GM19452 (cell line): ENCODE results near the gene BTBD2.

Source experiments
- ATAC-seq: cut with Tn5 transposase; IDR thresholded peaks from one replicate; pipeline ENCODE4 v1.9.1; 2021; ENCODE audit not compliant: unreplicated experiment

The BTBD2 gene

DNA sequence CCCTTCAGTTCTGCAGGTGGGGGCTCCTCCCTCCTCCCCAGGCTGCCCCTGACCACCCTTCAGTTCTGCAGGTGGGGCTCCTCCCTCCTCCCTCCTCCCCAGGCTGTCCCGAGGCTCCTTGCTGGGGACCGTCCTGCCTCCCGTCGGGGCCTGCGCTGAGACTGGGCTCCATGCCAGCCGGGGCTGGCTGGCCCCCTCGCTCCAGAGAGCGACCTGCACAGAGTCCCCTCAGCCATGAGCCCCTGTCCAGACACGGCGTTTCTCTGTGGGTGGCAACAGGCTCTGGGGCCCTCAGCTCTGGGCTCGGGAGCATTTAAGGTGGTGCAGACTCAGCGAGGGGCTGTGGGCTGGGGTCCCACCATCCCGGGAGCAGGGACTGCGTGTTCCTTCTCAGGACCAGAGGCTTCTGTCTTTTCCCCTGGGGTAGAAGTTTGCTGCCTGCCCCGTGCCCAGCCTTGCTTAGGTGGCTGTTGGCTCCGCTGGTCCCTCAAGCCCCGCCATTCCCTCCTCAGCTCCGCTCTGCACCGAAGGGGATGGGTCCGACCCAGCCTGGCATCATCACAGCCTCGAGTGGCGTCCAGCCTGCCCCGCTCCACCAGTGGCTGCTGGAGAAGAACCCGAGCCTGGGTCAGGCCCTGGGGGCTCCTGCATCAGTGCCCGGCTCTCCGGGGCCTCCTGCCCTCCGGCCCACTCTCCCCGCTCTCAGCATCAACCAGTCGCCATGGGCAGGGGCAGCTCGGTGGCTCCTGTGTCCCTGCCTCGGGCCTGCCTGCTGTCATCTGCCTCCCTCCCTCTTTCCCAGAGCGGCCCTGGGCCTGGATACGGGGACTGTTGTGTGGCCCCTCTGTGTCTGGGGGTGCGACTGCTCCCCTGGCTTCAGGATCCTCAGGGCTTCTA lies 47.0 kb downstream of the BTBD2 start:
- no peak for ATAC-seq

DNA sequence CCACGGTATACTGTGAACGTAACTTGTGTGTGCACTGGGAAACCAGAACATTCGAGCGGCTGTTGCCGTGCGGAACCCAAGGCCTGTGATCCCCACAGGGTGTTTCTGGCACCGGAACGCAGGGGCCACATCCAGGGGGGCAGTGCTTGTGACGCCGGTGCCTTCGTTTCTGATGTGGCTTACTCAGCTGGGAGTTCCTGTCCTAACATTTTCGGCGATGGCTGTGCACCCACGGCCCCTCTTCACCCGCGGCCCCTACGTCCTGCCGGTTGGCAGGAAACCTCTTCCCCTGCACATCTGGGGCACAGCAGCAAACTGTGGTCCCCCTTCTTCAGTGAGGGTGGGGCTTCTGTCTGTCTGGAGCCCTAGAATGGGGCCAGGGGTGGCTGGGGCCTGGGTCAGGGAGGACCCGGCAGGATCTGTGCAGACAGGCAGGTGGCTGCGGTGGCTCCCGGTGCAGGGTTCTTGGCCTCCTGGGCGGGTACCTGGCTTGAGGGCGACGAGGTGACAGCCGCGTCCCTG lies 48.4 kb downstream of the BTBD2 start:
- ATAC-seq: no peak

DNA sequence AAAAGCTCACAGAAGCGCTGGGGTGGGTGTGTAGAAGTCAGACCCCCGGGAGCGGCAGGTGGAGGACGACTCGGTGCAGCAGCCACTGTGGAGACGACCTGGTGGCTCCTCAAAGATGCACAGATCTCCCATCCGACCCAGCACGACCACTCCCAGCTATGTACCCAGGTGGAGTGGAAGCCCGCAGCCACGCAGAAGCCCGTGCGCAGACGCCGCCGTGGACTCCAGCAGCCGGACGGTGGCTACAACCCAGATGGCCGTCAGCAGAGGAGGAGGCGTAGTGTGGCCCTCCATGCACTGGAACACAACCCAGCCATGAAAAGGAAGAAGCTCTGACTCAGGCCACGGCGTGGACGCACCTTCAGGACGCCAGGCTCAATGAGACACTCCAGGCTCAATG lies 52.8 kb downstream of the BTBD2 start:
- ATAC-seq: no peak

DNA sequence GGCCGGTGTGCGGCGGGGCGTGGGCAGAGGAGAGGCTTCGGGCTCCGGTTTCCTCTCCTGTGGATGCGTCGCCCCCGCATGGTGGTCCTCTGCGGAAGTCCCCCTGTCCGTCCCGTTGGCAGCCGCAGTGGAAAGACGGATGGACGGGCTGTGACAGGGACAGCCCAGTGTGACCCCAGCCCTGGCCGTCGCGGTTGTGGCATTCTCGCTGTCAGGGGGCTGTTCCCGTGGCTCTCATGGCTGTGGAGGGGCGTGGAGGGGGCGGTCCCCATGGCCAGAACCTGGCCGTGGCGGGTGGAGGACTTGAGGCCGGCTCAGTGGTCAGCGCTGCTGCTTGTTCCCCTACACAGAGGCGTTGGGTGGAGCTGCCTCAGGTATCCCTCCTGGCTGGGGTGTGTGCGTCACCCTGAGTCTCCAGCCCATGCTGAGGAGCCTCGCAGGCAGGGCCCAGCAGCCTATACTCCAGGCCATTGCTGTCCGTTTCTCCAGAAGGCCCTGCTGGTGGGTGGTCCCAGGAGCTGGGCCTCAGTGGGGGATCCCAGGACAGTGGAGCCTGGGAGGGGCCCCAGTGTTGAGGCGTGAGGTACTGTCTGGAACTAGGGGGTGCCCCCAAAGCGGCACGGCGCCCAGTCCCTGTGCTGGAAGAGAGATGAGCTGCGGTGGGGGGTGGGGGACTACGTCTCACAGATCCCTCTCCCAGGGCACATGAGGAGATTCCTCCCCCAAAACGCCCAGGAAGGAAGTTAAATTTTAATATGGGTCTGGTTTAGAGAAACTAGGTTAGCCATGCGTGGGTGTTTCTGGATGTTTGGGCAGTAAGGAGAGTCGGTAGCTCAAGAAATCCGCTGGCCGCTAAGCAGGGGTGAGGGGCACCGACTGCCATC lies 54.3 kb downstream of the BTBD2 start:
- no peak for ATAC-seq

DNA sequence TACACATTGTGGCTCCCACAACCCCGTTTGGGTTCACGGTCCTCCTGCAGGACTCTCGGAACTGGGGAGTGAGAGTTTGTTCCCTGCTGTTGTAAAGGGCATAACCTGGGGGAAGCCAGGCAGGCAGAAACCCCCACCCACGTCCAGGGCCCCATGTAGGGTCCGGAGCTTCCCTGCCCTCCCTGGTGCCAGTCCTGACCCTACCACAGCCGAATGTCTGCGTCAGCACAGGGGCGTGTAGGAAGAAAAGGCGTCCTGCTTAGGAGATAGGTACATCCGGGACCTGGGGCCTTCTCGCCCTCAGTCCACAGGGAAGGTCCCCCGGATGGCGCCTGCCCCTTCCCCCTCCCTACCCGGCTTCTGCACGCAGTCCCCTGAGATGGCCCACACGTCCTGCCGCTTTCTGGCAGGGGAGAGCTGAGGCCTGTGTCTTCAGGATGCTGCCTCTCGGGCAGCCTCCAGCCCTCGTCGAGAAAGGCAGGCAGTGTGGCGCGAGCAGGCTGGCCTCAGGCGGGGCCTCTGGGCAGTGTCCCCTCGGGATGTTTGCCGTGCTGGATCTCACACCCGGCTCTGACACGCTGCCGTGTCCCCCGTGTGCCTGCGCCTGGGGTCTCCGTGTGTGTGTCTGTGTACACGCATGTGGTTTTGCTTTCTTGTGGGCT lies 55.5 kb downstream of the BTBD2 start:
- ATAC-seq: no peak

DNA sequence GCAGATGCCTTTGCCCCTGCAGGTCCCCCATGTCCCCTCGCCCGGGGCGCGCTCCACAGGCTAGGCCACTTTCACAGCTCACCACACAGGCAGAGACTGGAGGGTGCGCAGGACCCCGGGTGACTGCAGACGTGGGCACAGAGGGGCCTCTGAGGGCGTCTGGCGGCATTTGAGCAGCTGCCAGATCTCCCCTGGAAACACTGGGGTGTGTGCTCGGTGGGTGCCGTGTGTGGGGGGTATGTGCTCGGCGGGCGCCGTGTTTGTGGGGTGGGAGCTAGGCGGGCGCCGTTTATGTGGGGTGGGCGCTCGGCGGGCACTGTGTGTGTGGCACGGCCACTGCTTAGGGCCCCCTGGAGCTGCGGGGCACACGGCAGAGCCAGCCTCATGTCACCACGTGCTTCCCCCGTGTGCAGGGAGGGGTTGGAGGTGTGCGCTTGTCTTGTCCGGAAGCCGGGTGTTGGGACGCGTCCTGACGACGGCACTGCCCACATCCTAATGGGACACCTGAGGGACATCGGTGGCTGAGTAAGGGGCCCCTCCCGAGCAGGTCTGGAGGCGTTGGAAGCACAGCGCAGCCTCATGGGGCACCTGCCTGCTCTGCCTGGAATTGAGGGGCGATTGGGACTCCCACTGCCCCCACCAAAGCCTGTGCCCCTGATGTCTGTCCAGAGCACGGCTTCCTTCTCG lies 57.8 kb downstream of the BTBD2 start:
- ATAC-seq: no peak

DNA sequence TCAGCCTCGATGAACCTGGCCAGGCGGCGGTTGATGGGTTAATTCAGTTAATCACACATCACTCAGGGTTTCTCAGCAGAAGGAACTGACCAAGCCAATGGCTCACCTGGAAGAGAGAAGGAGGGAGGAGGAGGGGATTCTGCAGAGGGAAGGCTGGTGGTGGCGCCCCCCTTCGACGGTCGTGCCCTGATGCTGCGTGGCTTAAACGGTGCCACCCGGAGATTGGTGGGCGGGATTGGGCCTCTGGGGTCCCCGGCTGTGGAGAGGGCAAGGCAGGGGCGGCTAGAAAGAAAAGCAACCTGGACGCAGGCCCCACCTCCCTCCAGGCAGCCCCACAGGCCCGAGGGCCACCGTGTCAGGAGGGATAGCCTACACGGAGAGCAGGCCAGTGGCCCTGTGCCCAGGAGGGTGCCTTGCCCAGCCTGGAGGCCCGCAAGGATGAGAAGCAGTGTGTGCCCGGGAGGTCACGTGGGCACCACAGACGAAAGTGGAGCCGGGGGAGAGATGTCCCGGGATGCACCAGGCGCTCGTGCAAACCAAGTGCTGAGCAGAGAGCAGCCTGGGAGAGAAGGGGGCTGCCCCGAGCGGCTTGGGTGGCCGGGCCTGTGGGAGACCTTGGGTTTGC lies 58.5 kb downstream of the BTBD2 start:
- no peak for ATAC-seq

DNA sequence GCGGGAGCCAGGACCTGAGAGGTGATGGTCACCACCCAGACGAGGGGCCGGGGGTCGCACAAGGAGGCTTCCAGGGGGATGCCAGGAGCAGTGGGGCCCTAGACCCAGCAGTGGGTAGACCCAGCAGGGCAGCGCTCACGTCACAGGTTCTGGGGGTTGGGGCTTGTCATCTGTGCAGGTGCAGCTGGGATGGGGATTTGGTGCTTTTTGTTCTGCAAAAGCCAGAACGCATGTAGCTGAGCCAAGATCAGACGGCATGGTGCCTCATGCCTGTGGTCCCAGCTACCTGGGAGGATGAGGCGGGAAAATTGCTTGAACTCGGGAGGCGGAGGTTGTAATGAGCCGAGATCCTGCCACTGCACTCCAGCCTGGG lies 59.4 kb downstream of the BTBD2 start:
- no peak for ATAC-seq

DNA sequence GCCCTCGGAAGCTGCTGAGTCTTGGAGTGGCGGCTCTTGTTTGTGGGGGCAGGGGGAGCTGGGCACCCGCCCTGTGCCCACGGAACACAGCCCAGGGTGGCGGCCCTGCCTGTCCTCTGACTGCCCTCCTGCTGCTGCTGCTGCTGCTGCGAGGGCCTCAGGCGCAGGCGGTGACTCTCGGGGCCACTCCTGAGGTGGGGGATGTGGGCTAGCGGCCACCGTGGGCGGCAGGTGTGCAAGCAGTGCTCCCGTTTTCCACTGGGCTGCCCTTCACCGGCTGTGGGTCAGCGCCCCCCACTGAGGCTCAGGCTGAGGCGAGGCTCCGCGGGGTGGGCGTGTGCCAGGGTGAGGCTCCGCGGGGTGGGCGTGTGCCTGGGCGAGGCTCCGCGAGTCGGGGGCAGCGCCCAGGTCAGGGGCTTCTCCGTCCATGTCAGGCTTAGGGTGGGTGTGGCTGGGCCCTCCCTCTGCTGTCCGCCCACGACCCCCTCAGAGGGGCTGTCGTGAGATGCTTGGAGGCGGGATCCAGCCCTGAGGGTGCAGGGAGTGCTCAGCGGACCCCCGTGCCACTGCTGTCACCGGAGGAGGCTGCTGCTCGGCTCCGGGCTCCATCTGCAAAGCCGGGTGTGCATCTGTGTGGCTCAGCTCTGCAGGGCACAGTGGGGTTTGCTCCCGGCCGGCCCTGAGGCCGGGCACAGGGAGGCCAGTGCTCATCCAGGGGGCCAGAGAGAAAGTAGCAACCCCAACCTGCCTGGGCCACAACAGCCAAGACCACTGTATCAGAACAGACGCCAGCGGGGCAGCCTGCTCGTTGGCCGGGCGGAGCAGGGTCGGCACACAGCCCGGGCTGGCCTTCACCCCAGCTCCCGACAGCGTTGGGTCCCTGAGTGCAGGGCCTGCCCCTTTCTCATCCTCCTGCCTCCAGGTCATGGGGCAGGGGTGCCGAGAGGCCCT lies 60.1 kb downstream of the BTBD2 start:
- ATAC-seq: no peak

DNA sequence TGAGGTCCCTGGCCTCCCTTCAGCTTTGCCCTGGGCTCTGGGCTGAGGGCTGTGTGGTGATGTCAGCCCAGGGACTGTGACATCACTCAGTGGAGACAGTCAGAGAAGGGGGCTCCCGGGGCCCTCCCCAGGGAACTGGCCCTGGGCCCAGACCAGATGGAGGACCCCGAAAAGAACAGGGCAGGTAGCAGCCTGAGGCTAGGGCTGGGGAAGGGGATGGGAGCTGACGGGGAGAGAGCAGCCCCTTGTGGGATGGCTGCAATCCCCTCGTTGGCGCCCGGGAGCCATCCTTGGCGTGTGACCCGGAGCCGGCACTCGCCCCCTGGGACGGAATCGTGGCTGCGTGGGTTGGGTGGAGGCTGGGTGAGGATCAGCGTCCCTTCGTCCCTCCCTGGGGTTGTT lies 61.0 kb downstream of the BTBD2 start:
- ATAC-seq: no peak

DNA sequence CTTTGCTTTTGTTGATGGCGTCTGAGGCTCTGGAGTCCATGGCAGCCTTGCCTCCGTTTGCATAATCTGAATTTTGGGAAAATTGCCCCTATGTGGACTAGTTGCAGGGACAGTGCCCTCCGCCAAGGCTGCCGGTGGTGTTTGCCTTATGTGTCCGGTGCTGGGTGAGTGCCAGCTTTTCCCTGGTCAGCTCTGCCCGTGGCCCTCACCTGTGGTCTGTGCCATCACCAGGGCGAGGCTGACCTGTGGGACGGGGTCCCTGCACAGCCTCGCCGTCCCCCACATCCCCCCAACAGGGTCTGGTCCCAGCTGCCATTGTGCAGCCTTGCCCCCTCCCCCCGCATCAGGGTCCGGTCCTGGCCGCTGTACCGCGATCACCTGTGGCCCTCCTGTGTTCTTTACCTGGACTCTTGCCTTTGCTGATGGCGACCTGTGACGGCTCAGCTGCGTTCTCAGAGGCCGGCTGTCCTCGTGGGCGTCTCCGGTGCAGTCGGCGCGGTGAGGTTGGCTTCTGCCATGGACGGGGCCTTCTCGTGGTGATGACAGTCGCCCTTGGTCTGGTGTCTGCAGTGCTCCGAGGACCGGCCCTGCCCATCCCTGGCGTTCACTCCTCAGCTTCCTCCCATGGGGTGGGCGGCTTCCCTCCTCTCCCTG lies 61.9 kb downstream of the BTBD2 start:
- ATAC-seq: no peak

DNA sequence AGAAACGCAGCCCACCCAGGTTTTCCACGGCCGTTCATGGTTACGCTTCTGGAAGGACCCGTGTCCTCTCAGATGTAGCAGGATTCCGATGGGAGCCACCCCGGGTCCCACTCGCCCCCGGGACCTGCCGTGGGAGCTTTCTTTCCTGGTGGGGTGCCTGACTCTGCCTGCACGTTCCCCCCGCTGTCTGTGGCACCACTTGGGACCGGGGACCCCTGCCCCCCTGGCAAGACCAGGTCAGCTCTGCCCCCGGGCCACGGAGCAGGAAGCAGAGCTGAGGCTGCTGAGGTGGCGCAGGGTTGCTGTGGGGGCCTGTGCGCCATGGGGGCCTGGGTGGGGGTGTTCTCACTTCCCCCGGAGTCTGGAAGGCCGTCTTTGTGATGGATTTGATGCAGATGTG lies 62.5 kb downstream of the BTBD2 start:
- ATAC-seq: no peak

DNA sequence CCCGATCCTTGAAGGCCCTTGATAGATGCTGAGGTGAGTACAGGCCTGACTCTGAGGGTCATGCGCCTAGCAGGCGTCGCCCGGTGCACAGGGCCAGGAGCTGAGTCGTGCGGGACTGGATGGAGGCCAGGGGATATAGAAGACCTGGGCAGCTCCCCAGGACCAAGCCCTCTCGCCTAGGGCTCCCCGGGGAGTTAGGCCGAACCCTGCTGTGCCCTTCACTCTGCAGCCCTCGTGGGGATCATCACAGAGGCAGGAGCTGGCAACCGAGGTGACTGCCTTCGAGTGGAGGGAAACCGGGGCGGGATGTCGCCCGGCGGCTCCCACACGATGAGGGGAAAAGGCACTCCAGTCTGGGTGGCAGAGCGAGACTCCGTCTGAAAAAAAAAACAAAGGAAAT lies 62.9 kb downstream of the BTBD2 start:
- ATAC-seq: no peak

DNA sequence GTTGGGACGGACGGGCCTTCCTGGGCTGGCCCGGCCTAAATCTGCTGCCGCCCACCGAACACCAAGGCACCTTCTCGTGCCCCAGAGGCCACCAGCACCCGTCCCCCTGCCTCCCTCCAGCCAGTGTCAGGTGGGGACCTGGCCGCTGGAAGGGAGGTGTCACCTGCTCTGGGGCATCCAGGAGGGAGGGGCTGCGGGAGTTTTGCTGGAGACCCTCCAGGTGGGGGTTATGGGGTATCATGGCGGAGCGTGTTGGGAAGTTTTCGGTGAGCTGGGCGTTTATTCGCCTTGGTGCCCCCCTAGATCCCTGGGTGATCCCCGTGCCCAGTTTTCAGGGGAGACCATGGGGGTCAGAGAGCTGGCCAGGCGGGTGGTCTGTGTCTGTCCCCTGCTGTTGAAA lies 64.9 kb downstream of the BTBD2 start:
- ATAC-seq: no peak

DNA sequence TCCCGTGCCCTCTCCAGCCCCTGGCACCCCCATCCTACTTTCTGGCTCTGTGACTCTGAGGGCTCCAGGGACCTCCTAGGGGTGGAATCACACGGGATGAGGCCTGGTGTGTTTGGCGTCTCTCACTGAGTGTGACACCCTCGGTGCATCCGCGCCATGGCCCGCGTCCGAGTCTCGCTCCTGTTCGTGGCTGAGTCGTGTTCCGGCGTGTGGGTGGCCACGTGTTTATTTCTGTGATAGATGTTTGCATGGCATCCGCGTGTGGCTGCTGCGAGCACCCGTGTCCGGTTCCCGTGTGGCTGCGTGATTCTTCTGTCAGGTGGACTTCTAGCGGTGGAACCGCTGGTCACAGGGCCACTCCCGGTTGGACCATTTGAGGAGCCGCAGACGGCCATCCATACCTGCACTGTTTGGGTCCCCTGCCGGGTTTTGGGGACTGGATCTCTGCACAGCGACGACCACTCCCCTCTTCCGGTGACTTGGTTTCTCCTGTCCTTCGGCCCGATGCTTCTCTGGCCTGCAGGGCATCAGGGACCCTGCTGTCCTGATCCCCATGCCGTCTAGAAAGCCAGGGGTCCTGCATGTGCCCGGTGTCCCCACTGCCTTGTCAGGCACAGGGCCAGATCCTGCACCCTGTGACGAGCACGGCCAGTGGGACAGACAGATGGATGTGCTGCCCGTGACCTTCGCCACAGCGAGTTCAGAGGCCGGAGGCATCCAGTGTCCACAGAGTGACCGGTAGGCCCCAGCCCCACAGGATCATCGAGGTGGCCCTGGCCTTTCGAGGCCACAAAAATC lies 66.0 kb downstream of the BTBD2 start:
- ATAC-seq: no peak

DNA sequence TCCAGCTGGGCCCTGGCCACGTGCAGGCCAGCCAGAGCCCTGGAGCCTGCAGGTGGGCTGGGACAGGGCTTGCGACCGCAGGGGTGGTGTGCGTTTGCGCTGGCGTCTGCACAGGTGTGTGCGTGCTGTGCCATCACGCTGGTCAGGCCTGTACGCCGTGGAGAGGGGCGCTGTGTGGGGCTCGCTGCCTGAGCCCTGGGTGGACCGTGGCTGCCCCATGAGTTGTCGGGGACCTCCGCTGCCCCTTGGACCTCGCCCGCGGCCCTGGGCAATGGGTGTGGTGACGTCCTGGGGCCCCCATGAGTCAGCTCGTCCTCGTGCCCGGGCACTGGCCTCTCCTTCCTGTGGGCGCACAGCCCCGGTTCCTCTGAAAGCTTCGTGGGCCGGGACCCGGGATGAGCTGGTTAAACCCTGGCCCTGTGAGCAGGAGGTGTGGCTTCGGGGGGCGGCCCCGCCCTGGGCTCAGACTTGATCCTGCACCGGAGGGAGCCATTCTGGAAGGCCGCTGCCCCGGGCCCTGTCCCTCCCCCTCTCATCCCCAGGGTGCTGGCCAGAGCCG lies 67.8 kb downstream of the BTBD2 start:
- no peak for ATAC-seq

DNA sequence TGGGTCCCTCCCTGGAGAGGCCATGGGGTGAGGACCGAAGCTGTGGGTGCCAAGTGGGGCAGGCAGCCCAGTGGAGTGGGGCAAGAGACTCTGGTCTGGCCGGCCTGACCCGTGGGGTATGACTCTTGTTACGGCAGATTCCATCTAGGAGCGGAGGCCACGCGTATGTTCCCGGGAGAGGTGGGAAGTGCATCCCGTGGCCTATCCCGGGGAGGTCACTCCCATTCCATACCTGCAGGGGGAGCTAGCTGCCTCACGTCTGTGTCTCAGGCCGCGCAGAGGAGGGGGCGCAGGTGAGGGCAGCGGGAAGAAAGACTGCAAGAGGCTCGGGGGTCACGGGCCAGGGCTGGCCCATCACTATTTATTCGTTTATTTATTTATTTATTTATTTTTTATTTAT lies 69.6 kb downstream of the BTBD2 start:
- ATAC-seq: no peak
